DMS153 treated with DMSO at 0.1 percent for 48 hours (cell line): ENCODE results near the gene MKRN1.
"Not testable (repeated sequence)": the region's sequence is repeated elsewhere in the genome, so short reads cannot be mapped to it uniquely, and the experiment has no call there.

ENCODE experiments used
- DNase-seq: peaks from one replicate; lab custom pipeline; 2025; ENCODE audit not compliant: unreplicated experiment; lab: John Stamatoyannopoulos, UW

MKRN1 gene

DNA sequence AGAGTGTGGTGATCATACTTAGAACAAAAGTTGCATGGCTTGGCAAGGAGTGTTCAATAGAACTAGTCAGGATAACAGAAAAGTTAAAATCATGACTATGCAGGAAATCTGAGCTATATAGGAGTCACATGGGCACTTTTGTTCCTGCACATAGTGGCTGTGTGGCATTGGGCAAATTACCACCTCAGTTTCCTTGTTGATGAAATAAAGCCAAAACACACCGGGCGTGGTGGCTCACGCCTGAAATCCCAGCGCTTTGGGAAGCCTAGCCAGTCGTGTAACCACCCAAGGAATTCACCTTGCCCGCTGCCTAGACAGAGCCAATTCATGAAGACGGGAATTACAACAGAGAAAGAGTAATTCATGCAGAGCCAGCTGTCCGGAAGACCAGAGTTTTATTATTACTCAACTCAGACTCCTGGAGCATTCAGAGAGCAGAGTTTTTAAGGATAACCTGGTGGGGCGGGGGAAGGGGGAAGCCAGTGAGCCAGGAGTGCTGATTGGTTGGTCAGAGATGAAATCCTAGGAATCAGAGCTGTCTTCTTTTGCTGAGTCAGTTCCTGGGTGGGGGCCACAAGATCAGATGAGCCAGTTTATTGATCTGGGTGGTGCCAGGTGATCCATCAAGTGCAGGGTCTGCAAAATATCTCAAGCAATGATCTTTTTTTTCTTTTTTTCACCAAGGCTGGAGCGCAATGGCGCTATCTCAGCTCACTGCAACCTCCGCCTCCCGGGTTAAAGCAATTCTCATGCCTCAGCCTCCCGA lies 6.4 kb upstream of the MKRN1 start:
- DNase-seq: no peak

DNA sequence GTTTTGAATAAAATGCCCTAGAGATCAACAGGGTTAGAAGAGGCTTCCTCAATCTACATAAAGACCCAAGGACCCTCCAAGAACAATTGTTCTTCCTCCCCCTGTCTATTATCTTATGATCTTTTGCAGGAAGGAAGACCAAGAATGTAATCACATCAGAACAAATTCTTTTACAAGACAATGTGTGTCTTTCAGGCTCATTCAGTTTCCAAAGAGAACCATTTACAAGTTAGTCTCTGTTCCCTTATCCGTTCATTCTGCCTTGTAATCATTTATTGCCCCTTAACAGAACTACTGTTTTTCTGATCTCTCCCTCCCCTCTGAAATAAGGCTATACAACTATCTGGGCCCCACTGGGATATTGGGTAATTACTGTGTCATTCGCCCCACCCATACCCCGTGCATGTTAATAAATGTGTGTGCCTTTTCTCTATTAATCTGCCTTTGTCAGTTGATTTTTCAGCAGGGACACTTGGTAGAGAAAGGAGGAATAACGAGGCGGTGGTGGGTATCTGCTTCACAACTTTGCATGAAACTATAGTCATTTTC lies 5.7 kb upstream of the MKRN1 start:
- no peak for DNase-seq

DNA sequence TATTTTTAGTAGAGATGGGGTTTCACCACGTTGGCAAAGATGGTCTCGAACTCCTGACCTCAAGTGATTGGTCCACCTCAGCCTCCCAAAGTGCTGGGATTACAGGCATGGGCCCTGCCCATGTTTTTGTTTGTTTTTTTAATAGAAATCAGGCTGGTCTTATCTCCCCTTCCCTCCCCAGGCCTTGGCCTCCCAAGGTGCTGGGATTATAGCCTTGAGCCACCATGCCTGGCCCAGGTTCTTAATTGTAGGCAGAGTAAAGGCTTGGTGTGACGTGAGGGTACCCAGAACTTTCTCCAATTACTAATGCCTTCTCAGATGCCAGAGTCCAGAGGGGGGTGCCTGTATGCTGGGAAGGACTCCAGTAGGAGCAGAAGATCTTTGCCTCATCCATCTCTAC lies 5.2 kb upstream of the MKRN1 start:
- DNase-seq: no peak

- no peak for DNase-seq
Measured at GRCh38 chr7:140479739-140480084, 407 bp upstream of the MKRN1 start.

DNA sequence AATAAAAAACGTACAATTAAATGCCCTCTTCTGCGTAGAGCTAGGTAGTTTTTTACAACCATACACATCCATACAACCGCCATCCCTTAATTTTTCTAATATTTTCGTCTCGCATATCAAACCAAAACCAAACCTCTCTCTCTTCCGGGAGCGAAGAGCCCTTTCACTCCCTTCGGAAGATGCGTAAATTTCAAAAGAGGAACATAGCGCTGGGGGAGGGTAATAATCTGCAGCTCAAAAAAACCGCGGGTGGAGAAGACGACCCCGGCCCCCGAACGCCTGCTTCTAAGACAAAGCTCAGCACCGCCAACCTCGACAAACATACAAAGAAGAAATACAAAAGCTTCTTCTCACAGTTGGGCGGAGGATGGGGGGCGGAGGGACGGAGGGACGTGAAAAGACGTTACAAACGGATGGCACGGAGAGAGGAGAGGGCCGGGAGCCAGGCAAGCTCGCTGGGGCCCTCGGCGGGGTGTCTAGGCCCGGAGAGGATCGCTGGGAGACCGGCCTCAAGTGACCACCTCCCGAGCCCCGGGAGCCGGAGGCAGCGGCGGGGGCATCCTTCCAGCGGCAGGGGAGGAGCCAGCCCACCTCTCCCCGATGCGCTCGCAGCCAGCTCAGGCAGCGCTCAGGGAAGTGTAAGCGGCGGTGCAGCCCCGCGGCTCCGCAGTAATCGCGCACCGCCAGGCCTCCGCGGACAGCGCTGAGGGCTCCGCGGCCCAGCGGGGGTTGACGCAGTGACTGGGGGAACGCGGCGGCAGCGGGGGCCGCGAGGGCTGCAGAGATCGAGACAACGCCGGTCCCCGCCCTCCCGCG lies 851 bp downstream of the MKRN1 start:
- no peak for DNase-seq

GRCh38 chr7:140476698-140477261 lies 2.5 kb downstream of the MKRN1 start:
- no peak for DNase-seq

GRCh38 chr7:140475747-140476333 lies 3.5 kb downstream of the MKRN1 start:
- DNase-seq: peak; percentile 60

DNA sequence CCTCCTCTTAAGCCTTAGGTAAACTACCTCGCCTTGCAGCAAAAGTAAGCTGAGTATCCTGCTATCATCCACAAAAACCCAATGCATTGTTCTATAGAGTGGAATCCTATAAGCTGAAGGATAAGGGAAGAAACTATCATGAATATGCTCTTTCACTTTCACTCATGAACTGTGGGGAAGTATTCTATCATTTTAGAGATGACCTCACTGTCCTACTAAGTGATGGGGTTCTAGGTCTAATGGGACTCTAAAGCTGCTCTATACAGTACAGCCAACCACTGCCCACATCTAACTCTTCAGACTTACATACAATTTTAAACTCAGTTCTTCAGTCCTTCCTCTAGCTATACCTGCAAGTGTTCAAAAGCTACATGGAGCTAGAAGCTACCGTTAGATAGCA lies 16.2 kb downstream of the MKRN1 start:
- no peak for DNase-seq

DNA sequence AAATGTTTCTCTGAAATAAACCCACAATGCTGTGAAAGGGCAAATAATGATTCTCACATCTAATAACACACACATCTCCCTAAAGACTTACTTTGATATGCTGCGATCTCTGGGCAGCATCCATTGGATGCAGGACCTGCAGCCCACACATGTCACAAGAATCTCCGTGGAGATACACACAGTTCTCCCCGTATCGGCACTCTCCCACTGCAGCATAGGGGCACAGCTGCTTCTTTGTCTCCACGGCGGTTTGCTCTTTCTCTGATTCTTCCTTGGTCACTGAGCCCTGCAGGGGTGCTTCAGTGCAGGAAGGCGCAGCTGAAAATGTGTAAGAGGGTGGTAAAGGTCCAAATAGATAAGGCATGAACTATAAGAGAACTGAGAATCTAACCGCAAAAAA lies 20.4 kb downstream of the MKRN1 start:
- DNase-seq: no peak

DNA sequence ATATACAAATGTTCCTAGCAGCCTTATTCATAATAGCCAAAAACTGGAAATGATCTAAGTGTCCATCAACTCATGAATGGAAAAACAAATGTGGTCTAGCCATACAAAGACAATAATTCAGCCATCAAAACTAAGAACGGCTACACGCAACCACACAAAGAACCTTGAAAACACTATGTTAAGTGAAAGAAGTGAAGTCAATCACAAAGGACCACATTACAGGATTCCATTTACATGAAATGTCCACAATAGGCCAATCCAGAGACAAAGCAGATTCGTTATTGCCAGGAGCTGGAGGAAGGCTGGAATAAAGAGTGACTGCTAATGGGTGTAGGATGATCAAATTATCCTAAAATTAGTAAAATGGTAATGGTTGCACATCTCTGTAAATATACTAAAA lies 21.1 kb downstream of the MKRN1 start:
- DNase-seq: no peak

DNA sequence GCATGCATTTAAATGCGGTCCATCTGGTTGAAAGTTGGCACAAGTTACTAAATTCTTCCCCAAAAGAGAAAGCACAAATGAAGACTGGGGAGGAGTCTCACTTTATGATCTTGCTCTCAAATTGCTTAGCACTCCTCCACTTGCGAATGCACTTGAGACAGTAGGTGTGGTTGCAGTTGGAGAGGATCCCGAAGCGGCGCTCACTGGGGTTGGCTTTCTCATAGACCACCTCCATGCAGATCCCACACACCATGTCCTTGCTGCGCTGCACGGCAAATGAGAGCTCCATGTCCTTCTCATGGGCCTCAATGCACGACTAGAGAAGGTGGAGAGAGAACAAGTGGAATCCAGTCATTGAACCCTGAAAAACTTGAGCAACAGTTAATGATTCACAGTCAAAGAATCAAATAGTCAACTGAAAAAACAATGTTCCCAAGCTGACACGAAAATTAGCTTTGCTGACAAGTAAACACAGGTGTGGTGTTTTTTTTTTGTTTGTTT lies 22.7 kb downstream of the MKRN1 start:
- DNase-seq: no peak

DNA sequence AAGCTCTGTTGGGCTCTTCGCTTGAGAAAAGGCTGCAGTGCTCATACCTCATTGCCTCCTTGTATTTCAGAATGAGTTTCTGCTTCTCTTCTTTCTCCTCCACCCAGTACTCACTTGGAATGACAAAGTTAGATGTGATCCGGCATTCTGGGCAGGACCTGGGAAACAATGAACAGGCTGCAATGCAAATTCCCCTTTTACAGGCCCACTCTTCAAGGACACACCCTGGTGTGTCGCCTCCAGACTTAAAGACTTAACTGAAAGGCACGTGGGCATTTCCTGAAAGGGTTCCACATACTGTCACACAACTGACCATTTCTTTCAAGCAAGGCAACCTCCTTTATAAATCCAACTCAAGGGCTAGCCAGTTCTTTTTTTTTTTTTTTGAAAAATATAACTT lies 23.6 kb downstream of the MKRN1 start:
- no peak for DNase-seq

DNA sequence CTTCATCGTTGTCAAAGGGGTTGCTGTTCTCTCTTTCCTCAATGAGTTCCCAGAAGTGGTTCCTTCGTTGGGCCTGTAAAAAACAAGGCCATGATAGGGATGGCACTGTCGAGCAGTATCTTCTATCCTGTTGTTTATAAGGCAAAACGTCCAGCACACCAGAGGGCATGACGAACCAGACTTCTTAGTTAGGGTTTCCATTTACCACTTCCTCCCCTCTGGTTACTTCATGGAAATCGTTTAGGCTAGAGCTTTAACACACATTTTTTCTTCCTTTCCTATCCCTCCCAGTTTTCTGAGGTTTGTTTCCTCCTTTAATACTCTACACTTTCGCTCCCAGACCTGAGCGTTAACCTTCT lies 24.7 kb downstream of the MKRN1 start:
- no peak for DNase-seq

- not testable (repeated sequence) for DNase-seq
Measured at GRCh38 chr7:140453785-140454656, 25.3 kb downstream of the MKRN1 start.

DNA sequence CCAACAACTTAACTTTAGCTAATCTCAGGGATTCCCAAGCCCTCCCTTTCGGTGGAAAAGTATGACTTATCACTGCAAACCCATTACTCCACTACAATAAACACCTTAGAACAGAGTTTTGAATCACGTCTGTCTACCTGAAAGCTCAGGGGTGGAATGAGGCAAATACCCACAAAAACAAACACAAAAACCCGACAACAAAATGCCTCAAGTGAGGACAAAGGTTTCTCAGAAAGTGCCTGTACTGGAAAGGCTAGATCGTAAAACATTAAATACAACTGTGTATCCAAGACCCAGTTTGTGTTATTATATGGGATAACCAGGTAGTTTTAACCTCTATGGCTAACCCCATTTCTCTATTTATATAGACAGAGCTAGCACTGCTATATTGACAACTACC lies 26.0 kb downstream of the MKRN1 start:
- DNase-seq: no peak

GRCh38 chr7:140451716-140452115 lies 27.6 kb downstream of the MKRN1 start:
- no peak for DNase-seq

DNA sequence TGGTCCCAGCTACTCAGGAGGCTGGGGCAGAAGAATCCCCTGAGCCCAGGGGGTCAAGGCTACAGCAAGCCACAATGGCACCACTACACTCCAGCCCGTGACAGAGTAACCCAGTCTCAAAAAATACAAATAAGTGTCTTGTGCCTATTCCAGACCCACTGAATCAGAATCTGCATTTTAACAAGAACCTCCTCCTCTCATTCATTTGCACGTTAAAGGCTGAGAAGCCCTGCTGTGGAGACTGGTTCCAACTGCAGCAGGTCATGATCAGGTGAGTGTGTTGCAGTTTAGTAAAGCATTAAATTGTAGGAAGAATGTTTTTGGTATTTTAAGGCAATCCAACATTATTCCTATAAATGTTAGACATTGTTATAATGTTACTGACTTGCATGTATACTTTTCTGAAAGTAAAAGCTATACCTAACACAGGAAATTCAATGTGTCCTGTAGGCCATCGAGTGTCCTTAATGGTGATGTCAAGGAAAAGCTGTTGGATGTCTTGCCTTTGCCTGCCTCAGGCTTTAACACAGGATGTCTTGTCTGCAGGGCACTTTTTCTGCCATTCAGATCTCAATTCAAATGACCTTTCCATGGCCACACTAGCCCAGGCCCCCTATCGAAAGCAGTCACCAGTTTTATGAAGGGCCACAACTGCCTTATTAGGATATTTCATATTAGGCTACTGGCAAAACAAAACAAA lies 30.4 kb downstream of the MKRN1 start:
- DNase-seq: no peak

GRCh38 chr7:140447841-140448240 lies 31.5 kb downstream of the MKRN1 start:
- no peak for DNase-seq

DNA sequence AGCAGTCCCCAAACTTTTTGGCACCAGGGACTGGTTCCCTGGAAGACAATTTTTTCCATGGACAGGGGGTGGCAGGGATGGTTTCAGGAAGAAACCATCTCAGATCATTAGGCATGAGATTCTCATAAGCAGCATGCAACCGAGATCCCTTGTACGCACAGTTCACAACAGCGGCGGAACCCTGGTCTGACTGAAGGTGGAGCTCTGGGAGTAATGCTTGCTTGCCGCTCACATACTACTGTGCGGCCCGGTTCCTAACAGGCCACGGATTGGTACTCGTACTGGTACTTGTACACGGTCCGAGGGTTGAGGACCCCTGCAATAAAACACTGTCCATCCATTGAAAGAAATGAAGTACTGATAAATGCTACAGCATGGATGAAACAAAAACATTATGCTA lies 32.8 kb downstream of the MKRN1 start:
- no peak for DNase-seq

- DNase-seq: no peak
Measured at GRCh38 chr7:140441519-140441918, 37.8 kb downstream of the MKRN1 start.
